Measurements from ENCODE around the gene CD300A.

The CD300A gene

DNA sequence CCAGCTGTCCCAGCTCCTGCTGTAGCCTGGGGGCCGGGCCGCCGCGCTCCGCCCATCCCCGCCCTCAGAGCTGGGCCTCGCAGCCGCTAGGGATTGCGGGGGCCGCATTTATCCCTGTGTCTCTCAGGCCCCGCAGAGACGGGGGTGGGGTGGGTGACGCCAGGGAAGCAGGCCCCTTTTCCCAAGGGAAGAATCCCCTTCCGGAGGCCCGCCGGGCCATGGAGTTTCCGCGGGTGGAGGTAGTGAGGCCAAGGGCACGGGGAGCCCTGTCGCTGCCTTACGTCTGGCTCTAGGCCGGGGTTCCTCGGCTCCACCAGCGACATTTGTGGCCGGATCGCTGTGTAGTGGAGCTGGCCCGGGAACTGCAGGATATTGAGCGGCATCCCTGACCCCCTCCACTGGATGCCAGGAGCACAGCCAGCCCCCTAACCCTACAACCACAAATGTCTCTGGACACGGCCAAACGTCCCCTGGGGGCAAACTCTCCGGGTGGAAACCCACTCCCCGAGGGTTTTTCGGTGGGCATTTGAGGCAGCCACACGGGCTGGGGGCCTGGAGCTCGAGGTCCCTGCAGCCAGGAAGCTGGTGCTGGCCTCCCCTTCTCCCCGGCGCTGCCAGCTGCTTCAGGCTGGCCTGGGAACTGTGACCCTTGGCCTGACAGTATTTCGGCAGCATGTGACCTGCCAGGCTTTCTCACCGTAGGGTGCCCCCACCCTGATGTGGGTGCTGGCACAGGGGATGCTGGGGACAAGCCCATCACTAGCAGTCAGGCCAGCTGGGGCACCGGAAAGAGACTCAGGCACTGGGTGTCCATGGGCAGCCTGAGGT is 12.0 kb upstream of the CD300A start:
- DNase-seq (ENCODE audit: low read depth in 2 of 2): no peak

- no peak for DNase-seq (ENCODE audit: low read depth in 2 of 2)
These were observed 11.3 kb upstream of the CD300A start for GRCh38 chr17:74455025-74455545.

- DNase-seq (ENCODE audit: low read depth in 2 of 2): no peak
These were observed 10.6 kb upstream of the CD300A start for GRCh38 chr17:74455821-74456220.

DNA sequence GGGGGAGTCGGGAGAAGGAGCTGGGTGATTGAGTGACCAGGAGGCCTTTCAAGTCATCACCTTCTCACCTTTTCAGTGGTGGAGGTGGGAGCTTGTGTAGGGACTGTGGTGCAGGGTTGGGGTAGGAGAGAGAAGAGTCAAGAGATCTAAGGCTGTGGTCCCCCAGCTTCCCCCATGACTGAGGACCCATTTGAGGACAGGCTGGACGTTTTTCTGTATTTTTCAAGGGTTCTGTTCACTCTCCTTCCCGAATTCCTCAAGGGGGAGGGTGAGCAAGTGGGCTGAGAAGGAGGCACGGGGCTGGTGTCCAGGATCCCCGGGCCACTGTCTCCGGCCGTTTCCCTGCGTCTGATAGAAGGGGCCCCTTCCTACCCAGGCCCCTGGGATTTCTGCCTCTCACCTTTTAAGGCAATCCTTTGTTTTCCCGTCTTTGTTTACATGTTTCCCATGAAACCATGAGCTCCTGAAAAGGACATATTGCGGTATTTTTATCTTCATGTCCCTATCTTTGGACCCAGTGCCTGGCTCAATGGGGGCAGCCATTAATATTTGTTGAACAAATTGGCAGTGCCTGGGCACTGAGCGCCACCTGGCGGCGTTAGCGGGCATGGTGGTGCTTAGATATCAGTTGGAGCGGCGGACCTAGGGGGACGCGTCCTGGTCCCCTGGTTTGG is 9.2 kb upstream of the CD300A start:
- DNase-seq (ENCODE audit: low read depth in 2 of 2): peak; percentile 61 to 67

DNA sequence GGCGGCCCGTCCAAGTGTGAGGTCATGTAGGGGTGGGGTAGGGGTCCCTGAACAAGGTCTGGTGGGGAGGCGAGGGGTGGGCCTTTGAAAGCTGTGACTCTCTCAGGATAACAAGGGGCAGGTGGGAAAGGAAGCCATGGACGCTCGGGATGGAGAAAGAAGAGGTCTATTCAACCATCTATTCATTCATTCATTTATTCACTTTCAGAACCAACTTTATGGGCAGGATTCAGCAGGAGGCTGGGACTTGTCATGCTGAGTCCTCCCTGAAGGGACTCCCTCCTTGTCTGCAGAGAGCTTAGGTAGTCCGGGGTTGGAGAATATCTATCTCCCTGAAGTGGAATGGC is 8.6 kb upstream of the CD300A start:
- DNase-seq (ENCODE audit: low read depth in 2 of 2): no peak

- no peak for DNase-seq (ENCODE audit: low read depth in 2 of 2)
These were observed 7.6 kb upstream of the CD300A start for GRCh38 chr17:74458835-74459234.

- no peak for DNase-seq (ENCODE audit: low read depth in 2 of 2)
These were observed 6.8 kb upstream of the CD300A start for GRCh38 chr17:74459622-74460021.

DNA sequence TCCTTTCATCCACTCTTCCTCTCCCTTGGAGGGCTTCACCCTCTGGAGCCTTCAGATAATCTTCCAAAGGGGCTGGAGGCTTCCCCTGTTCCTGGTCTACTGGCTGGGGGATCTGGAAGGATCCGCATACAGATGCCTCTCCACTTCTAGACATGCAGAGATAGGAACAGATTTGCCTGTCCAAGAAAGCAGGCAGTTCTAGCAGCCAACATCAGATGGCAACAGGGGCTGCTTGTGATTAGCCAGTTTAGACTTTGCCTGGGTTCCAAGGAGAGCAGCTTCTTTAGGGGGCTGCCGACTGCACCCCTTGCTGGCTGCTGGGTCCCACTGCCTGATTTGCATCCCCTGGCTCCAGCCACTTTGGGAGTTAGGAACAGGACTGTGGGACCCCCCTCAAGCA is 6.2 kb upstream of the CD300A start:
- no peak for DNase-seq (ENCODE audit: low read depth in 2 of 2)

GRCh38 chr17:74460996-74461395 is 5.4 kb upstream of the CD300A start:
- no peak for DNase-seq (ENCODE audit: low read depth in 2 of 2)

DNA sequence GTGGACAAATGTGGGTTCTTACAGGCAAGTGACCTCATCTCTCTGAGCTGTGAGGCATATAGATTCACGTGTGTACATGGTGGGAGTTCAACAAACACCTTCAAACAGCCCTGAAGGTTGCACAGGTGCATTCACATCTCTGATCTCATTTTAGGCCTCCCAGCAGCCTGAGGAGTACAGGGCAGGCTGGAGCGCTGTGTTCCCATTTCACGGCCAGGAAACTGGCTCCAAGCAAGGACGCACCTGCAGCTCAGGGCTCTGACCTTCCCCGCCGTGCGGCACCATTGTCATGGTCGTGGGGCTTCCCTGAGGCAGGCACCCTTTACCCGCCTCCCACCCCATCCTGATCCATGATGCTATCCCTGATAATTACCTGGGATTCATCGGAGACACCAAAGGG is 4.8 kb upstream of the CD300A start:
- no peak for DNase-seq (ENCODE audit: low read depth in 2 of 2)

DNA sequence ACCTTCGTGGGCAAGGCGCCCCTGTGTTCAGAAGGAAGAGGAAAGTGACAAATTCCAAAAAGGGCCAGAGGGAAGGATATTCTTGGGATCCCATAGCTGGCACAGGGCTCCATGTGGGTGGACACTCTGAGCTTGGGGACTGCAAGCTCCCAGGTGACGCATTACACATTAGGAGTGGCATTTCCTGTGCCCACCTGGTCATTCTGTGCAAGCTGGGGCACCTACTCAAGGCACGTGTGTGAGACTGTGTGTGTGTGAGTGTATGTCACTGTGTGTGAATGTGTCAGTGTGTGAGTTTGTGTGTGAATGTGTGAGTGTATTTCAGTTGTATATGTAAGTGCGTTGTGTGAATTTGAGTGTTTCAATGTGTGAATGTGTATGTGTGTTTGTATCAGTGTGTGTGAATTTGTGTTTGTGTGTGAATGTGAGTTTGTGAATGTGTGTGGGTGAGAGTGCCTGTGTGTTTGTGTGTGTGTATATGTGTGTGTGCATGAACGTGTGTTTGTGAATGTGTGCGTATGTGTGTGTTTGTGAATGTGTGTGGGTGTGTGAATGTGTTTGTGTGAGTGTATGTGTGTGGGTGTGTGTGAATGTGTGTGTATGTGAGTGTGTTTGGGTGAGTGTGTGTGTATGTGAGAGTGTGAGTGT is 1.6 kb upstream of the CD300A start:
- no peak for DNase-seq (ENCODE audit: low read depth in 2 of 2)

DNA sequence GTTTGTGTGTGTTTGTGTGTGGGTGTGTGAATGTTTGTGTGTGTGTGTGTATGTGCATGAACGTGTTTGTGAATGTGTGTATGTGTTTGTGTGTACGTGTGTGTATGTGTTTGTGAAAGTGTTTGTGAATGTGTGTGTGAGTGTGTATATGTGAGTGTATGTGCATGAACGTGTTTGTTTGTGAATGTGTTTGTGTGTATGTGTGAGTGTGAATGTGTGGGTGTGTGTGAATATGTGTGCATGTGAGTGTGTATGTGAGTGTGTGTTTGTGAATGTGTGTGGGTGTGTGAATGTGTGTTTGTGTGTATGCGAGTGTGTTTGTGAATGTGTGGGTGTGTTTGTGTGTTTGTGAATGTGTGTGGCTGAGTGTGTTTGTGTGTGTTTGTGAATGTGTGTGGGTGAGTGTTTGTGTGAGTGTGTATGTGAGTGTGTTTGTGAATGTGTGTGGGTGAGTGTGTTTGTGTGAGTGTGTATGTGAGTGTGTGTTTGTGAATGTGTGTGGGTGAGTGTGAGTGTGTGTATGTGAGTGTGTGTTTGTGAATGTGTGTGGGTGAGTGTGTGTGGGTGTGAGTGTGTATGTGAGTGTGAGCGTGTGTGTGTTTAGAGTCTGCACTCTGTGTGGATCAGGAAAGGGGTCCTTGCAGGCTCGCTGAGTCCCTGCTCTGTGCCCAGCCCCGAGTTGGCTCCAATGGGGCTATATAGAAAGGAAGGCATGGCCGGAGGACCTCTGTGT is 890 bp upstream of the CD300A start:
- no peak for DNase-seq (ENCODE audit: low read depth in 2 of 2)

GRCh38 chr17:74466828-74467184 is 372 bp downstream of the CD300A start:
- no peak for DNase-seq (ENCODE audit: low read depth in 2 of 2)

DNA sequence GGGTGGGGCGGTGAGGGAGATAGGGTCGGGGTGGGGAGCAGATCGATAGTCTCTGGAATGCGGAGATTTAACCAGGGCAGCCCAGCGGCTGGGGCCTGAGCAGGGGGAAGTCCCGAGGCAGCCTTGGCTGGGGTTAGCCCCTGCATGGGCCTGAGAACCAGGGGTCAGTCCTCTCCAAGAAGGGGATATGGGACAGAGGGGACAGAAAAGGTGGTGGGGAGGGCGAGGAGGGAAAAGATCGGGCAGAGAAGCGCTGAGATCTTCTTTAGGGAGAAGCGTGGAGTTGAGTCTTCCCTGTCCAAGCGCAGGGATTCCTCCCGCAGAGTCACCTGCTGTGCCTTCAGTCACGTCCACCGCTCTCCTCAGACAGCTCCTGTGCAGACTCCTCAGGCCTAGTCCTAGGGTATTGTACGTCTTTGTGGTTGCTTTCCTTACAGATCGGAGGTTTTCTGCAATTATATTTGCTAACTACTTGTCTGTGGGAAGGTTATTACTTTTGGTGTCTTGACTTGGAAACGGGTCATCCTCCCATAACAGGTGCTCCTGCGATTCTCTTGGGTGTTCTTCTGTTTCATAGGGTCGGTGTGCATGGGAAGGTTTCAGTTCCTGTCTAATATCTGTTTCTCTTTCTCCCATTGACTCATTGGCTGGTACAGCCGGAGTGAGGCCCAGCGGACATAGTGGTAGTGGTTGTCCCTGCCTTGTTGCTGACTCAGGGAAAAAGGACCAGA is 952 bp downstream of the CD300A start:
- DNase-seq (ENCODE audit: low read depth in 2 of 2): no peak

DNA sequence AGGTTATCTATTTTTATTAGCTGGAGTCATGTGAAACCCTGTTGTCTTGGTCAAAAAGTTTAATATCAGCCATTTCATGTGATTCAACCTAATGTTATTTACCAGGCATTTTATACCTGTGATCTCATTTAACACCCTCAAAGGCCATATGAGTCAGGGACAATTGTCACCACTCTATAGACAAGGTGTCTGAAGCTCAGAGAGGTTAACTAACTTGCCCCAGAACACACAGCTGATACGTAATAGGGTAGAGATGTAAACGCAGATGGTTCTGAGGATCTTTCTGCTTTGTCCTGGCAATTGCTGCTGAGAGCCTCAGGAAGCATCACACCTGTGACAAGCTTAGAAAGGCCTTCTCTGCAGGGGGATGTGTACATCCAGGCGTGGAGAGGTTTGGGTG is 4.9 kb downstream of the CD300A start:
- DNase-seq (ENCODE audit: low read depth in 2 of 2): no peak

DNA sequence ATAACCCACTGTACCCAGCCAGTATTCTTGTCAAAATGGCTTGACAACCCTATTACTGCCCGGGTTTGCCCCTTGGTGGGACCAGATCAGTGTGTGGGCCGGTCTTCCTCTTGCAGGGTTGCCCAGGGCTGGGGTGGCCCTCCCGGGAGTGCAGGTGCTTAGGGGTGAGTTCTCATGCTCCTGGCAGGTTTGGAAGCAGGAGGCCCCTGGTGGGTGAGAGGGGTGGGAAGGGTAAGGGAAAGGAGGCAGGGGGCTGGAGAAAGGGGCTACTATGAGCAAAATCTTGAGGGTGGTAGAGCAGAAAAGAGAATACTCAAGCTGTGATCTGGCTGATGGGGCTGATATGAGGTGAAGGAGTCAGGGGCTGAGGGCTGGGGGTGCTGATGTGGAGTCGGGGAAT is 6.5 kb downstream of the CD300A start:
- no peak for DNase-seq (ENCODE audit: low read depth in 2 of 2)

DNA sequence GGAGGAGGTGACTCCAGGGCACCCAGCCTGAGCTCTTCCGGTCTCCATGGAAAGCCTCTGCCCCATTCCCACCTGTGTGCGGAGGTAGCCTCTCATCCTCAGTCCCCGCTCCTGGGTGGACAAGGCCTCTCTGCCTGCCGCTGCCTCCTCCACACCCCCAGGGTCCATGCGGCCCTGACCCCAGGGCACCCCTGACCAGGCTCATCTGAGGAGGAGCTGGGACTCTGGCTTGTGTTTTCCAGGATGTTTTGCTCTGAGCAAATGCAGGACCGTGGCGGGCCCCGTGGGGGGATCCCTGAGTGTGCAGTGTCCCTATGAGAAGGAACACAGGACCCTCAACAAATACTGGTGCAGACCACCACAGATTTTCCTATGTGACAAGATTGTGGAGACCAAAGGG is 6.9 kb downstream of the CD300A start:
- no peak for DNase-seq (ENCODE audit: low read depth in 2 of 2)

- DNase-seq (ENCODE audit: low read depth in 2 of 2): no peak
These were observed 7.8 kb downstream of the CD300A start for GRCh38 chr17:74474043-74474792.

DNA sequence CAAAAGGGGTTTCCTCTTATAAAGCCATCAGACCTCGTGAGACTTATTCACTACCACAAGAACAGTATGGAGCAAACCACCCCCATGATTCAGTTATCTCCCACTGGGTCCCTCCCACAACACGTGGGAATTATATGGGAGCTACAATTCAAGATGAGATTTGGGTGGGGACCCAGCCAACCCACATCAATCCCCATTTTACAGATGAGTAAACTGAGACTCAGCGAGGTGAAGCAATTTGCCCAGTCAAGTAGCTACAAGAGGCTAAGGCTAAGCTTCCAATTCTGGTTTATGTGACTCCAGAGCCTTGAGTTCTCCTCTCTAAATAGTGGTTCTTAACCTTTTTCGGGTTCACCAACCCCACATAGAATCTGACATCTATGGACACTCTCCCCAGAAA is 8.8 kb downstream of the CD300A start:
- DNase-seq (ENCODE audit: low read depth in 2 of 2): no peak

- no peak for DNase-seq (ENCODE audit: low read depth in 2 of 2)
These were observed 11.0 kb downstream of the CD300A start for GRCh38 chr17:74477411-74477810.

All from stimulated activated CD8-positive, alpha-beta memory T cell treated with anti-CD3 and anti-CD28 coated beads, Interleukin-2, amount 100 ng/mL, for 48 hours (primary cell).